Choroid plexus epithelial cell (primary cell): ENCODE results near the gene HOXB1.

Source experiments
- DNase-seq: peaks from one replicate; pipeline ENCODE4 v3.0.0-alpha.2; 2010; ENCODE audit warnings: low read depth
- H3K4me3 ChIP-seq: 2 replicates; pipeline ENCODE4 v1.5.1; 2011; ENCODE audit warnings: low read depth, mild to moderate bottlenecking, control low read depth, low read length, moderate library complexity
- CTCF ChIP-seq: conservative IDR thresholded peaks from 2 replicates; pipeline ENCODE4 v1.5.1; 2011; ENCODE audit warnings: low read depth, mild to moderate bottlenecking, control low read depth, inconsistent platforms, low read length, moderate library complexity

The HOXB1 gene

GRCh38 chr17:48530887-48531272 is at the start of gene HOXB1:
TSS of gene HOXB1 (minus strand) at chr17:48531011. CDS start at chr17:48530904, 107 bp downstream.
- H3K4me3 ChIP-seq: no peak within 1 kb of the TSS
- TF ChIP-seq CTCF: no peak
- DNase-seq: no peak

- DNase-seq: no peak
- TF ChIP-seq CTCF: no peak
- H3K4me3 ChIP-seq: no peak overlapping the region
Observed at GRCh38 chr17:48579760-48580554, 49.1 kb upstream of the HOXB1 start.

- TF ChIP-seq CTCF: no peak
- no peak overlapping the region for H3K4me3 ChIP-seq
- DNase-seq: no peak
Observed at GRCh38 chr17:48579471-48579759, 48.6 kb upstream of the HOXB1 start.

GRCh38 chr17:48578616-48579470 is 48.0 kb upstream of the HOXB1 start:
- no peak overlapping the region for H3K4me3 ChIP-seq

GRCh38 chr17:48577946-48578615 is 47.3 kb upstream of the HOXB1 start, which contains the start of gene HOXB4:
TSS of gene HOXB4 (minus strand) at chr17:48578350. CDS start at chr17:48578319, 31 bp downstream.
- no peak within 1 kb of the TSS for H3K4me3 ChIP-seq
- no peak for DNase-seq
- TF ChIP-seq CTCF: no peak

More at GRCh38 chr17:48578616-48579470, 48.0 kb upstream of the HOXB1 start:
- DNase-seq: no peak
- TF ChIP-seq CTCF: no peak

GRCh38 chr17:48577330-48577945 is 46.6 kb upstream of the HOXB1 start:
- no peak for TF ChIP-seq CTCF
- H3K4me3 ChIP-seq: no peak overlapping the region
- no peak for DNase-seq
